D721Med (cell line): ENCODE data around the gene CALHM5.
"Not testable (repeated sequence)": the region's sequence is repeated elsewhere in the genome, so short reads cannot be mapped to it uniquely, and the experiment has no call there.

Experiments used
- DNase-seq: peaks from one replicate; pipeline ENCODE4 v3.0.0; 2011; ENCODE audit warnings: low spot score; ENCODE audit not compliant: insufficient read length
- FAIRE-seq: peaks from 2 replicates; lab custom pipeline; 2011; peaks lifted over from hg19 to GRCh38; lab: Jason Lieb, UNC
- CTCF ChIP-seq: IDR thresholded peaks from 2 replicates; pipeline ENCODE4 v1.5.1; 2012; ENCODE audit warnings: mild to moderate bottlenecking, control low read depth; ENCODE audit not compliant: insufficient read depth; ENCODE audit errors: missing control alignments

CALHM5 gene

GRCh38 chr6:116485559-116486184 is 25.8 kb upstream of the CALHM5 start:
- no peak for FAIRE-seq
- no peak for TF ChIP-seq CTCF
- no peak for DNase-seq

GRCh38 chr6:116491610-116492330 is 19.7 kb upstream of the CALHM5 start:
- DNase-seq: no peak
- no peak for TF ChIP-seq CTCF
- no peak for FAIRE-seq

- FAIRE-seq (no peak), DNase-seq (no peak)
- no peak for TF ChIP-seq CTCF
Measured at GRCh38 chr6:116492331-116493067, 18.9 kb upstream of the CALHM5 start.

GRCh38 chr6:116495161-116495560 is 16.3 kb upstream of the CALHM5 start:
- DNase-seq, FAIRE-seq: not testable (repeated sequence)

- FAIRE-seq (no peak), DNase-seq (no peak)
- TF ChIP-seq CTCF: no peak
Measured at GRCh38 chr6:116497113-116497676, 14.2 kb upstream of the CALHM5 start.

GRCh38 chr6:116500969-116501433 is 10.4 kb upstream of the CALHM5 start:
- DNase-seq (no peak), FAIRE-seq (no peak)
- no peak for TF ChIP-seq CTCF

GRCh38 chr6:116507324-116507723 is 4.1 kb upstream of the CALHM5 start:
- DNase-seq: no peak
- no peak for TF ChIP-seq CTCF
- FAIRE-seq: no peak
